Smooth muscle cell (in vitro differentiated cells): ENCODE results near the gene TTLL7. TPM values are rescaled to one million over a fixed set of nuclear protein-coding genes. Genes with fewer than 3 reads are reported as not detected.

Source experiments
- DNase-seq: peaks from one replicate; lab custom pipeline; 2025; ENCODE audit not compliant: unreplicated experiment; lab: John Stamatoyannopoulos, UW
- H2AFZ ChIP-seq: fragments of 200-600 bp; sonication (generic); 2 replicates; pipeline ENCODE4 v1.6.0; 2016; ENCODE audit warnings: antibody characterized with exemption, low read depth, mild to moderate bottlenecking
- H3F3A ChIP-seq: fragments of 200-600 bp; sonication (generic); 2 replicates; pipeline ENCODE4 v1.6.0; 2017; ENCODE audit warnings: antibody characterized with exemption, low read depth
- H3K27ac ChIP-seq: fragments of 200-600 bp; sonication (generic); 2 replicates; pipeline ENCODE4 v1.5.1; 2016; ENCODE audit warnings: low read depth, mild to moderate bottlenecking
- H3K27me3 ChIP-seq: fragments of 200-600 bp; sonication (generic); 2 replicates; pipeline ENCODE4 v1.6.1; 2016; ENCODE audit warnings: low read depth, mild to moderate bottlenecking
- H3K36me3 ChIP-seq: fragments of 200-600 bp; sonication (generic); 2 replicates; pipeline ENCODE4 v1.5.1; 2016; ENCODE audit warnings: low read depth
- H3K4me1 ChIP-seq: fragments of 200-600 bp; sonication (generic); 2 replicates; pipeline ENCODE4 v1.5.1; 2016; ENCODE audit warnings: low read depth
- H3K4me2 ChIP-seq: fragments of 200-600 bp; sonication (generic); 2 replicates; pipeline ENCODE4 v1.6.0; 2016; ENCODE audit warnings: mild to moderate bottlenecking
- H3K4me3 ChIP-seq: fragments of 200-600 bp; sonication (generic); 2 replicates; pipeline ENCODE4 v1.5.1; 2016; ENCODE audit warnings: mild to moderate bottlenecking
- H3K79me2 ChIP-seq: fragments of 200-600 bp; sonication (generic); 2 replicates; pipeline ENCODE4 v1.6.0; 2016; ENCODE audit warnings: low read depth, mild to moderate bottlenecking
- H3K9ac ChIP-seq: fragments of 200-600 bp; sonication (generic); 2 replicates; pipeline ENCODE4 v1.6.0; 2016; ENCODE audit warnings: low read depth
- H3K9me3 ChIP-seq: fragments of 200-600 bp; sonication (generic); replicated peaks from 2 replicates; pipeline ENCODE4 v1.5.1; 2016; ENCODE audit warnings: low read depth
- H4K20me1 ChIP-seq: fragments of 200-600 bp; sonication (generic); 2 replicates; pipeline ENCODE4 v1.6.0; 2016; ENCODE audit warnings: low read depth
- WGBS: methylation state at CpG from one replicate; pipeline ENCODE4 v1.1.7; 2016; ENCODE audit warnings: low lambda C conversion rate; 5-methylcytosine and 5-hydroxymethylcytosine counted together
- polyA plus RNA-seq: library from polyadenylated mRNA; unstranded; fragments of >200 nt; fragmentation: Nextera tagmentation; extraction: Ambion mirVana; gene quantifications from 2 replicates; pipeline ENCODE4 v1.2.1, GENCODE V29; 2016
- total RNA-seq: library from RNA; depleted of rRNA; stranded (reverse); fragments of >200 nt; gene quantifications from 2 replicates; pipeline ENCODE4 v1.2.3, GENCODE V29; 2014
- TF ChIP-seq, protein P1 (sequence below): fragments of 200-600 bp; sonication (generic); IDR thresholded peaks from 2 replicates; pipeline ENCODE4 v1.5.1; 2017; ENCODE audit warnings: borderline replicate concordance, mild to moderate bottlenecking, antibody characterized with exemption; ENCODE audit not compliant: insufficient read depth, poor library complexity, severe bottlenecking

The TTLL7 gene
- total and polyA plus RNA-seq, 2 experiments from 2014 or later = 4.8 to 6.3 TPM

GRCh38 chr1:83864991-83865390 is 133.9 kb downstream of the TTLL7 start:
- Histone ChIP-seq H3F3A (no peaks in the 10 kb centered on the region), H3K4me3 (no peak overlapping the region), H3K9me3 (no peaks in the 10 kb centered on the region), H3K27me3 (peaks cover under 1% of the 10 kb centered on the region), H3K36me3 (no peaks in the 10 kb centered on the region), H3K79me2 (no peaks in the 10 kb centered on the region), H3K27ac (no peak overlapping the region), H3K4me2 (no peak overlapping the region), H3K9ac (no peak overlapping the region), H3K4me1 (no peaks in the 10 kb centered on the region), H2AFZ (no peak overlapping the region), H4K20me1 (no peaks in the 10 kb centered on the region)
- no peak for DNase-seq
- WGBS = 90% methylated on average over 2 of the region's 2 CpGs
- TF ChIP-seq, protein P1, sequence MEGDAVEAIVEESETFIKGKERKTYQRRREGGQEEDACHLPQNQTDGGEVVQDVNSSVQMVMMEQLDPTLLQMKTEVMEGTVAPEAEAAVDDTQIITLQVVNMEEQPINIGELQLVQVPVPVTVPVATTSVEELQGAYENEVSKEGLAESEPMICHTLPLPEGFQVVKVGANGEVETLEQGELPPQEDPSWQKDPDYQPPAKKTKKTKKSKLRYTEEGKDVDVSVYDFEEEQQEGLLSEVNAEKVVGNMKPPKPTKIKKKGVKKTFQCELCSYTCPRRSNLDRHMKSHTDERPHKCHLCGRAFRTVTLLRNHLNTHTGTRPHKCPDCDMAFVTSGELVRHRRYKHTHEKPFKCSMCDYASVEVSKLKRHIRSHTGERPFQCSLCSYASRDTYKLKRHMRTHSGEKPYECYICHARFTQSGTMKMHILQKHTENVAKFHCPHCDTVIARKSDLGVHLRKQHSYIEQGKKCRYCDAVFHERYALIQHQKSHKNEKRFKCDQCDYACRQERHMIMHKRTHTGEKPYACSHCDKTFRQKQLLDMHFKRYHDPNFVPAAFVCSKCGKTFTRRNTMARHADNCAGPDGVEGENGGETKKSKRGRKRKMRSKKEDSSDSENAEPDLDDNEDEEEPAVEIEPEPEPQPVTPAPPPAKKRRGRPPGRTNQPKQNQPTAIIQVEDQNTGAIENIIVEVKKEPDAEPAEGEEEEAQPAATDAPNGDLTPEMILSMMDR = no peak

GRCh38 chr1:83860490-83861221 is 138.3 kb downstream of the TTLL7 start:
- H3K79me2 ChIP-seq = no peaks in the 10 kb centered on the region
- H3F3A ChIP-seq = no peaks in the 10 kb centered on the region
- H3K4me2 ChIP-seq = peak overlapping the region; percentile 90
- DNase-seq = peak; percentile 20
- H3K4me3 ChIP-seq = peak overlapping the region; percentile 66
- TF ChIP-seq, protein P1 = peak; percentile 77
- 18% methylated on average over 54 of the region's 54 CpGs for WGBS
- H3K9me3 ChIP-seq = no peaks in the 10 kb centered on the region
- H3K27me3 ChIP-seq = peaks cover 23% of the 10 kb centered on the region
- no peaks in the 10 kb centered on the region for H3K36me3 ChIP-seq
- H3K27ac ChIP-seq = no peak overlapping the region
- H3K4me1 ChIP-seq = no peaks in the 10 kb centered on the region
- H4K20me1 ChIP-seq = no peaks in the 10 kb centered on the region
- H3K9ac ChIP-seq = peak overlapping the region; percentile 64
- H2AFZ ChIP-seq = peak overlapping the region; percentile 98

GRCh38 chr1:83857716-83858115 is 141.2 kb downstream of the TTLL7 start:
- H3K4me2 ChIP-seq = no peak overlapping the region
- no peak for DNase-seq

More at GRCh38 chr1:83857716-83858115, 141.2 kb downstream of the TTLL7 start:
- Histone ChIP-seq H3K9me3 (no peaks in the 10 kb centered on the region), H3K4me3 (no peak overlapping the region), H3K27me3 (peaks cover 30% of the 10 kb centered on the region), H4K20me1 (no peaks in the 10 kb centered on the region), H3K27ac (no peak overlapping the region), H3F3A (no peaks in the 10 kb centered on the region), H3K36me3 (no peaks in the 10 kb centered on the region), H3K4me1 (no peaks in the 10 kb centered on the region), H3K79me2 (no peaks in the 10 kb centered on the region), H3K9ac (no peak overlapping the region), H2AFZ (no peak overlapping the region)
- whole genome bisulfite sequencing = 87% methylated on average over 2 of the region's 2 CpGs
- TF ChIP-seq, protein P1 = no peak
